HG03196 (cell line): ENCODE data around the gene LCE5A.
"Not testable (repeated sequence)": the region's sequence is repeated elsewhere in the genome, so short reads cannot be mapped to it uniquely, and the experiment has no call there.

Experiments
- ATAC-seq: cut with Tn5 transposase; IDR thresholded peaks from one replicate; pipeline ENCODE4 v1.9.1; 2021; ENCODE audit not compliant: unreplicated experiment

The LCE5A gene

DNA sequence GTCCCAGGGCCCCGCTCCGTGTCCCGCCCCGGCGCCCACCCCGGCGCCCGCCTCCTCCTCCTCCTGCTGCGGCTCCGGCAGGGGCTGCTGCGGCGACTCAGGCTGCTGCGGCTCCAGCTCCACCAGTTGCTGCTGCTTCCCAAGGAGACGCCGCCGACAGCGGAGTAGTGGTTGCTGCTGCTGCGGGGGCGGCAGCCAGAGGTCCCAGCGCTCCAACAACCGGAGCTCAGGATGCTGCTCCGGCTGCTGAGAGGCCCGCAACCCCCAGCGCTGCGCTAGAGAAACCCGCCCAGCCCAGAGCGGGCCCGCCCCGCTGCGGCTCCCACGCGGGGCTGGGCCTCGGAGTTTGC, 4.8 kb downstream of the LCE5A start:
- no peak for ATAC-seq

DNA sequence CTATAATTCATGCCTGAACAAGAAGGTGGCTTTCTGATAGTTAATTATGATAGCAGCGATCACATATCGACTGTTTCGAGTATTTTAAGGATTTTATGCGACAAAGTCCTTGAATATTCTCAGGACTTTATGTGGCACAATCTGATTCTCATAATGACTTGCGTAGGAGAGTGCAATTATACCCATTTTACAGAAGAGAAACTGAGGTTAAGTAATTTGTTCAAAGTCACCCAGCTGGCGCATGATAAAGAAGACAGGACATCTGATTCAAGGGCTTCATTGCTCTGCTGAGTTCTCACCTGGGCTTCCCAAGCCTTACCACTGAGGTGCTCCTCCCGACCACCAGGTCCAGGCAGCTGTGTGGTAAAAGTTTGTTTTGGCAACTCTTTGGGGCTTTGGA, 5.5 kb downstream of the LCE5A start:
- ATAC-seq = no peak

DNA sequence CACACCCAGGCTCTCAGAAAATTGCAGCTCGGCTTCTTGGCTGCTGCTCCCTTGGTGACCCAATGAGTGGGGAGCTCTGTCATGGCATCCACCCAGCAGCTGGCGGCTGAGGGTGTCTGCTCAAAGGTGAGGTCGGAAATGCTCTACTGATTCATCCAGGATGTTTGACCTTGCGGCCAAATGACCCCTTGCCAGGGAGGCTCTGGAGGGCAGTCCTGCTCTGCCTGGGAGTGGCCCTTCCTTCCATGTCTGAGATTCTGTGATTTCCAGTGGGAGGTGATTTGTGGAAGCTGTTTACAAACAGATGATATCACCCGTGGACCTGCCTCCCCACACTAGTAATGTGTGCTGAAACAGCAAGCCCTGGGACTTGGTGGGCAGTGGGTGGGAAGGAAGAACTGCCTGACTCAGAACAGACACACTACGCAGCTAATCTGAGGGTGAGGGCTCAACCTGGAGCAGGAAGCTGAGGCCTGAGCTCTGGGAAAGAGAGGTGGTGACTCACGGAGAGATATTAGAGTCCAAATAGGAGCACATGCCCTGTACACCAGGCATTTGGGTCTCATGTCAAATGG, 6.7 kb downstream of the LCE5A start:
- no peak for ATAC-seq

DNA sequence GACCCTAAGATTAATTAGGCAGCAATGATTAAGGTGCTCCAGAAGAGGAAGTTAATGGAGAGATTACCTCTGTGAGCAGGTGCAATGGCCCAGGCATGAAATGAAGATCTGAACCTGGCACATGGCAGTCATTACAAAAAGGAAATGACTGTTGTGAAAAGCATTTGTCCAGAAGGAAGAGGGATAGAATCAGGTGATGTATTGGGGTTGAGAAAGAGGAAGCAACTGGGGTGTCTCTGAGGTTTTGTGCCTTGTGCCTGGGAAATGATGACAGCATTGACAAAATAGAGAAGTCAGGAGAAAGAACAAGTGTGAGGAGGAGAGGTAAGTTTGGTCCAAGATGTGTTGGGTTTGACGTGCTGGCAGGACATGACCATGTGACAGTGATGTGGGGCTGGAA, 9.2 kb downstream of the LCE5A start:
- ATAC-seq = no peak

DNA sequence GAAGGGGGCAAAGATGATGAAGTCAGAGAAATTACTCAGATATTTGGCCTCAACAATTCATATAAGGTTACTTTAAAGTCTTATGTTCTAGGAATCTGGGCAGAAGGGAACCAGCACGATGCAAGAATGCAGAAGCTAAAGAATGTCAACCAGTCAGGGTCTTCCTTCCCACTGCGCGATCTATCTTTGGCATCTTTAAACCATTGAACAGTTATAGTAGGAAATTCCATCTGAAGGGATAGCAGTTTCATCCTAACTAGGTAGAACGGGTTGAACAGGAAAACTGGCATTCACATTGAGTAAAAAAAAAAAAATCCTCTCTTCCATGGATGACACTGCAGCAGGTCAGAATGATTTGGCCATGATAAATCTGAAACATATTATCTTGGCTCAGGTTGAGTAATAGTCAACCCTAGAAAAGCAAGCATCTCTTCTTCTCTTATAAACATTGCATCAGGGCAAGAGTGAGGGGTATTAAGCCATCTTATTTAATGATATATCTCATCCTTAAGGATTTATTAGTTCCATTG, 10.0 kb downstream of the LCE5A start:
- ATAC-seq = no peak

DNA sequence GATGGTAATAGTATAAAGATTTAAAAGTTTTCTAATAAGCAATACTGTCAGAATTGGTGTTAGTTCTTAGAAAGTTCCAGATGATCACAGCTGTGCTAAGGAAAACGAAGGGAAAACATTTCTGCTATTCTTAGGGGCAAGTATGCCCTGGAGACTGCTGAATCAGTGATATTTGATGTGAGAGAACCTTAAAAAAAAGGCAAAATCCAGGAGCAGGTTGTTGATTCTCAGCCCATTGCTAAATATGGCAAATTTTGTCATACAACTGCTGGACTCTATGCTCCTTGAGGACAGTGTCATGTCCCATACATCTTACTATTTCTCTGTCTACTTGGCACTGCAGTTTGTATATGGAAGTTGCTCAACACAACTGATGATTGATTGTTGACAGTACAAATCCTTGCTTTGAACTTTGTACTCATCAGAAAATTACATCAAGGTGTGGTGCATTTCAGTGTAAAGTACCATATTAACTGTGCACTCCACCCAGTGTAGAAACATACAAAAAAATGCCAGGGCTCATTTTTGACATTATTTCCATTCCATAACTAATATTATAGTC, 14.6 kb downstream of the LCE5A start:
- no peak for ATAC-seq

DNA sequence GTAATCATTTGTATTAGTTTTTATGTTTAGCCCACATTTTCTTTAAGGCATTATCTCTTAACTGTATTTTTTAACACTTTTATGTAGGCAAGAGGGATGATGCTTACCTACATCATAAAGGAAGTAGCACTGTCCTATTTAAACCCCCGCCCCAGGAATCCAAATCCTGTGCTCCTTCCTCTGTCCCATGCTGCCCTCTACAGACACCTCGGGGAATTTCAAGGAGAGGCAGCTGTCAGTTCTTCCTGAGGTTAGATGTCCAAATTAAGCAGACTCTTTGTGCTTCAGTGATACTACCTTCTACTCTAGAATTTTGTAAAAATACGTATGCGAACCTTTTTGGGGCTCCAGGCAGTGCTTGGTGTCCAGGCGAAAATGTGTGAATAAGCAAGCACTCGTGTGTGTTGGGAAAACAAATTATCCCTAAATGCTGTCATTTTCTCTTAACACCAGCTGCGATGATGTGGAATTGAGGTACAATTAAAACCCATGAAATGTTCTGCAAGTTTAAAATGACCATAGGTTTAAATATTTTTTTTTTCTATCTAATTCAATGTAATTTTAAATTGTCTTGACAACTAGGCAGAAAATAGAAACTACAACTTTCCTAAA, 22.8 kb downstream of the LCE5A start:
- ATAC-seq = no peak

DNA sequence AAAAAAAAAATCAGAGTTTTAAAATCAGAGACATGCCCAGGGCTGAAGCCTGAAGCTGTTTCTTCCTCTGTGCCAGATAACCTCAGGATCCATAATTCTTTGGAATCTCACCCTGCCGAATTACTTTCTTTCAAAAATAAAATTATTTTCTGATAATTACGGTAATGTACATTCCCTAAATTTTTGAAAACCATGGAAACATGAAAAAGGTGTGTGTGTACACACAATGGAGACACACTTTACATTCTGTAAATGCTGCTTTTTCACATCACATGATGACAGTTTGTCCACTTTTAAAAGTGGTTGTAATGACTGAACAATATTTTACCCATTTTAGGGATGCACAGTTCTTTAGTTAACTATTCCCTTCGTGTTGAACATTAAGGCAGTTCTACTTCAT, 25.2 kb downstream of the LCE5A start:
- no peak for ATAC-seq

DNA sequence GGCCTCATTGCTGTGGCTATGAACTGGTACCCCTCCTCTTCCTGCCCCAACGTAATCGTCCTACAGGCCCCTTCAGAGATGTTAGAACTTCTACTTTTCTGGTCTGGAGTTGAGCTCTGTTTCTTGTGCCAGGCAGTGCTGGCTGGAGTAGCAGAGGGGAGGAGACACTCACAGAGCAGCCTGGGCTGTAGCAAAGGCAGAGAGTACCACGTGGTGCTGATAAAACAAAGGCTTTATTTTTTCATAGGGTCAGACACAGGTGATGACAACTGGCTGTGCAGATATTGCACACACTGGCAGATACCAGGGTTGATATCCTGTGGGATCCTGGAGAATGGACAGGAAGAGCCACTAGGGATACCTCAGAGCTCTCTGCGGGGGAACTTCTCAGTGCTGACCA, 26.9 kb downstream of the LCE5A start:
- ATAC-seq = no peak

DNA sequence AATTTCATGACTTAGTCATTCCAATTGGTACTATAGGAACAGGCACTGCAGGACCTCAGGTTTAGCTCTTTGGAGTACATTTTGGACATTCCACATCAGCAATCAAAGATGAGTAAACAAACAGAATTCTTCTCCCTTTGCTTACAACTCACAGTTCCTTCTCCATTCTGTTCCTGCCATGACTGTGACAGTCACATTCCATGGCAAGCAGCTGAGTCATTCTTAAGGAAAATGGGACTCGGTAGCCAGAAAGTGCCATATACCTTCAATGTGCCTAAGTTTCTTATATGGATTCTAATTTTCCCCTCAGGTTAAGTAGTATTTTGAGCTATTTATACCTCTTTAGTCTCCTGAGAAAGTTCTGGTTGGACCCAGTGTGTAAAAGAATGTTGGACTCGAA, 29.3 kb downstream of the LCE5A start:
- ATAC-seq = no peak

DNA sequence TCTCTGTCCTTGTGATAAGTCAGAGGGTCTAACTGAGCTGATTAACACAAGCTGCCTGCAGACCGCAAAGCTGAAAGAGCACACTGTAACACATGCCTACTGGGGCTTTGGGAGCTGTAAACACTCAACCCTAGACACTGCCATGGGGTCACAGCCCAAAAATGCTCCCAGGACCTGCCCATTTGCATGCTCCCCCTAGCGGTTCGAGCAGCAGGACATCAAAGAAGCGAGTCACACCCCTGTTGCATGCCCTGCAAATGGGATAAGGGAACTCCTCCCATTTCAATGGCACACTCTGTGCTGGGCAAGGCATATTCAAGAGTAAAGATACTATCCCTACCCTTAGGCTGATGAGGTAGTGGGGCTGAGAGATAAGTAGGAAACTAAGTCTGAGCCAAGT, 33.2 kb downstream of the LCE5A start:
- ATAC-seq = no peak

DNA sequence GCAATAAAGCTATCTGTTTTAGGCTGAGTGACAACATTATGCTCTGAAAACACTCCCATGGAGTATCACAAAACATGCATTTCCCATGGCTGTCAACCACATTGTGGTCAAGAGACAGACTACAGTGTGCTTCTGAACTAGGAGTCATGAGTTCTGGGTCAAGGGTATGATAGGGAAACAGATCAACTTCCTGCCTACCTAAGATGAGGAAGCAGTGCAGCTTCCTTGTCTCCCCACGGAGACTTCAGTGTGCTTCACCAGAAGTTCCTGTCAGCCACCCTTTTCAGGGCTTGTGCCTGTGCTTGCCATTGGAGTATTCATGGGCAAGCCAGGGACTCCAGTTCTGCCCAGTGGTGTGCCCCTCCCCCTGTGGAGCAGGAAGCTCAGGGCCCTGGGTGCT, 36.1 kb downstream of the LCE5A start:
- ATAC-seq = no peak

DNA sequence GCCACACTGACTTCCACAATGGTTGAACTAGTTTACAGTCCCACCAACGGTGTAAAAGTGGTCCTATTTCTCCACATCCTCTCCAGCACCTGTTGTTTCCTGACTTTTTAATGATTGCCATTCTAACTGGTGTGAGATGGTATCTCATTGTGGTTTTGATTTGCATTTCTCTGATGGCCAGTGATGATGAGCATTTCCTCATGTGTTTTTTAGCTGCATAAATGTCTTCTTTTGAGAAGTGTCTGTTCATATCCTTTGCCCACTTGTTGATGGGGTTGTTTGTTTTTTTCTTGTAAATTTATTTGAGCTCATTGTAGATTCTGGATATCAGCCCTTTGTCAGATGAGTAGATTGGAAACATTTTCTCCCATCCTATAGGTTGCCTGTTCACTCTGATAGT, 37.8 kb downstream of the LCE5A start:
- ATAC-seq = not testable (repeated sequence)
